ENCODE data around the gene EPSTI1. TPM values are rescaled to one million over a fixed set of nuclear protein-coding genes. Genes with fewer than 3 reads are reported as not detected.
"Not testable (repeated sequence)": the region's sequence is repeated elsewhere in the genome, so short reads cannot be mapped to it uniquely, and the experiment has no call there.

EPSTI1 gene
- total RNA-seq, 2 experiments from 2014 or later, result 120 to 121 TPM

DNA sequence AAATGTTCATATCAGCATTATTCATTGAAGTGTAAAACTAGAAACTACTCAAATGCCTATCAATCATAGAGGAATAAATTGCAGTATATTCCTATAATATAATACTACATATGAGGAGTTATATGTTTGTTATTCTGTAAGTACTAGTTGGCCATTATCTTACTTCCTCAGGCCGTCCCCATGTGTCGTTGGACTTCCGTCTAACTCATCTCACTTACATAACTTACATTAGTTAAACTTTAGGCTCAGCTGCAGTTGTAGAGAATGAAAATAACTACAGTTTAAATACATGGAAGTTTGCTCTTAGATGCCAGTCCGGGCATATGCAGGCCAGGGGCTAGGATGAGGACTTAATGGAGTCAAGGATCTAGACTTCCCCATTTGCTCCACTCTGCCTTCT lies 8.6 kb upstream of the EPSTI1 start:
- Mint-ChIP-seq H3K9me3 (peaks cover 12% of the 10 kb centered on the region), H3K27me3 (no peaks in the 10 kb centered on the region), H3K27ac (no peak overlapping the region), H3K4me1 (peaks cover 29% of the 10 kb centered on the region), H3K36me3 (ENCODE audit: low read depth) (no peaks in the 10 kb centered on the region), H3K4me3 (no peak overlapping the region)
- no peak for DNase-seq
- ChIA-PET CTCF (interaction anchor here (1.0 kb wide), 1 partner anchor 11 kb away, joined by 3 read pairs; no protein-coding TSS in a partner anchor), POLR2A (no interaction called here)

DNA sequence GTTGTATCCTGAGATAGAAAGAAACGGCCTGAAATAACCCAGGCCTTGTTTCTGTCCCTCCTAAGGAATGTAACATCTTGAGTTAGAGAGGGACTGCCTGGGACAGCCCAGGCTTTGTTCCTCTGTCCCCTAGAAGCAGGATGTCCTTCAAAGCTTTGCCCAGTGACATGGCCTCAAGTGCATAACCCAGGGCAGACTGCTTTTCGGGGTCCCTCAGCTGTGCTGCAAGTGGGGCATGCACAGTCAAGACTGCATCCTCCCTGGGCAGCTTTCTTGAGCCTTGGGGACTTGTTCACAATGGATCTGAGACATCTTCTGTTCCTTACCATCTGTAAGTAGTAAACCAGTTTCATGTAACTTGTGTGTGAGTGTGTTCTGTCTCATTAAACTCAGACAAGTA lies 7.5 kb upstream of the EPSTI1 start:
- CTCF ChIA-PET, result interaction anchor here (0.9 to 1.0 kb wide), 2 partner anchors 9 to 16 kb away, joined by 3 to 6 read pairs; no protein-coding TSS in a partner anchor

DNA sequence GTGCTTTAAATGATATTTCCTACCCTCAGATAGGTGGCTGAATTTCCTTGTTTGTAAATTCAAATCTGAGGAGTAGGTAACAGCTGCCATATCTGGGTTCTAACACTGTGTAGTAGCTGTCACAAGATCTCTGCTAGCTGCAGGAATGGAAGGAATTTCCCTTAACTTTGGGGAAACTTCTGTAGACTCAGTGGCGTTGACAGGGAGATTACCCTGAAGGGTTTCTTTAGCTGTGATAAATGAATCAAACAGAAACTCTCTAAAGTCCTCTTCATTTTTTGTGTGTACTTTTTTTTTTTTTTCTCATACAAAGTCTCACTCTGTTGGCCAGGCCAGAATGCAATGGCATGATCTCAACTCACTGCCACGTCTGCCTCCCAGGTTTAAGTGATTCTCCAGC lies 5.3 kb upstream of the EPSTI1 start:
- Mint-ChIP-seq H3K27ac (no peak overlapping the region), H3K4me3 (no peak overlapping the region)
- POLR2A ChIA-PET, result interaction anchor here (0.5 kb wide), 1 partner anchor 9 kb away, joined by 7 read pairs; no protein-coding TSS in a partner anchor

More for the DNA sequence above, 7.5 kb upstream of the EPSTI1 start:
- peaks cover 12% of the 10 kb centered on the region for H3K9me3 Mint-ChIP-seq
- POLR2A ChIA-PET, result no interaction called here
- H3K4me3 Mint-ChIP-seq, result no peak overlapping the region
- H3K27ac Mint-ChIP-seq, result no peak overlapping the region
- no peak for DNase-seq
- peaks cover 36% of the 10 kb centered on the region for H3K4me1 Mint-ChIP-seq
- H3K27me3 Mint-ChIP-seq, result no peaks in the 10 kb centered on the region
- H3K36me3 Mint-ChIP-seq (ENCODE audit: low read depth), result peaks cover 4% of the 10 kb centered on the region

DNA sequence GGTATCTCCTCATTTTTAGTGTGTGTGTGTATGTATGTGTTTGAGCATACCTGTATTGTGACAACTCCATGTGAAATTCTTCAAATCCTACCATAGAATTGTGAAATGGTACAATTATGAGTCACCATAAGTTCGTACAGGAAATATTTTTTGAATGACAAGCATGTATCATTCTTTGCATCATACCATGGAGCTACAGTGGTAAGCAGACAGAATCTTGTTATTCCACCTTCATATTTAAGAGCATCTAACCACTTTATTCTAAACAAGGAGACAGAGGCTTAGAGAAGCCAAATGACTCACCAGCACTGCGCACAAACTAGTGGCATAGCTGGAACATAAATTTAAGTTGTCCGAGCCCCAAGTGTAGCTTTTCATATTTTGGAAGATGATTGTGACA lies 4.5 kb upstream of the EPSTI1 start:
- H3K27ac Mint-ChIP-seq, result no peak overlapping the region
- POLR2A ChIA-PET, result interaction anchor here (0.5 to 0.6 kb wide), 2 partner anchors 9 to 926 kb away, joined by 3 to 7 read pairs; no protein-coding TSS in a partner anchor
- no peaks in the 10 kb centered on the region for H3K27me3 Mint-ChIP-seq
- H3K9me3 Mint-ChIP-seq, result peaks cover 1% of the 10 kb centered on the region
- CTCF ChIA-PET, result interaction anchor here (2.1 kb wide), 1 partner anchor 28 kb away, joined by 6 read pairs; the partner anchor contains the start of gene DNAJC15
- no peak overlapping the region for H3K4me3 Mint-ChIP-seq
- DNase-seq, result no peak
- H3K4me1 Mint-ChIP-seq, result peaks cover 52% of the 10 kb centered on the region
- H3K36me3 Mint-ChIP-seq (ENCODE audit: low read depth), result peaks cover 17% of the 10 kb centered on the region

More for the DNA sequence above, 5.3 kb upstream of the EPSTI1 start:
- peaks cover 4% of the 10 kb centered on the region for H3K9me3 Mint-ChIP-seq
- DNase-seq, result no peak
- H3K27me3 Mint-ChIP-seq, result no peaks in the 10 kb centered on the region
- peaks cover 13% of the 10 kb centered on the region for H3K36me3 Mint-ChIP-seq (ENCODE audit: low read depth)
- H3K4me1 Mint-ChIP-seq, result peaks cover 52% of the 10 kb centered on the region
- CTCF ChIA-PET, result interaction anchor here (0.6 to 2.1 kb wide), 5 partner anchors 10 to 100 kb away, joined by 3 to 6 read pairs (median 3); partner anchors contain the start of gene DNAJC15

DNA sequence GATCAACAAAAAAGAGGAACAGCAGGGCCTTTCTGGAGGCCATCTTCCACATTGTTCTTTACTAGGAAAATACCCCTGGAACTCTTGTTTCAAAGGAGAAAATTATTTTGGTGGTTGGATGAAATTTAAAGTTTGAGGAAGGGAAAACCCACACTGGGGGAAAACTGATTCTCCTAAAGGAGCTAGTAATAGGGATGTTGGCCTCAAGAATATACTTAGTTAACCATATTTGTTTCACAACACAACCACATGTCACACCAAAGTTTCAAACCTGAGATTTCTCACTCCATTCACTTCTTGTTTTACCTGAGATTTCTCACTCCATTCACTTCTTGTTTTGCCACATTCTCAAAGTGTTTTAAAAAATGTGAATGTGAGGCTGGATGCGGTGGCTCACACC lies 2.8 kb upstream of the EPSTI1 start:
- DNase-seq, result no peak
- Mint-ChIP-seq H3K27me3 (no peaks in the 10 kb centered on the region), H3K27ac (no peak overlapping the region), H3K4me1 (peaks cover 56% of the 10 kb centered on the region), H3K9me3 (no peaks in the 10 kb centered on the region), H3K4me3 (no peak overlapping the region), H3K36me3 (ENCODE audit: low read depth) (peaks cover 33% of the 10 kb centered on the region)
- ChIA-PET POLR2A (no interaction called here), CTCF (interaction anchor here (0.8 to 0.9 kb wide), 2 partner anchors 17 to 29 kb away, joined by 3 read pairs; no protein-coding TSS in a partner anchor)

DNA sequence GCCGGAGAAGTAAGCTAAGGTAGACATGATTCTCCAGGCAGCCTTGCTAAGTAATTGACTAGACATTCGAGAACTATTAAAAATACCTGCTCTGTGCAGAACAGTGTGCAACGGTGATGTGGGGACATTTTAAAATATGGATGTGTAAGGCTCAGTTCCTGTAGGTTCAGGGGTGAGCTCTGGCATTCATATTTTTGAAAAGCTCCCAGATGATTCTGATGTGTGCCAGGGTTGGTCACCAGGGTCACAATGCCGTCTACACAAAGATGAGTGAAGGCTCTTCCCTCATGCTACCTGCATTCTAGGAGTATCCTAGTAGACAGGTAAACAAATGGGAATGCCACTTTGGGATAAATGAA lies 702 bp upstream of the EPSTI1 start:
- Mint-ChIP-seq H3K4me1 (peaks cover 63% of the 10 kb centered on the region), H3K27ac (peak overlapping the region; percentile 100), H3K36me3 (ENCODE audit: low read depth) (peaks cover 39% of the 10 kb centered on the region), H3K27me3 (no peaks in the 10 kb centered on the region), H3K4me3 (peak overlapping the region; percentile 83), H3K9me3 (no peaks in the 10 kb centered on the region)
- peak; percentile 35 for DNase-seq
- ChIA-PET POLR2A (interaction anchor here (0.7 to 1.9 kb wide), 4 partner anchors 31 to 1706 kb away, joined by 3 to 8 read pairs (median 3); partner anchors contain the start of gene DNAJC15), CTCF (interaction anchor here (1.3 to 6.0 kb wide), 5 partner anchors 20 to 70 kb away, joined by 3 to 39 read pairs (median 6); partner anchors contain the start of gene DNAJC15)

DNA sequence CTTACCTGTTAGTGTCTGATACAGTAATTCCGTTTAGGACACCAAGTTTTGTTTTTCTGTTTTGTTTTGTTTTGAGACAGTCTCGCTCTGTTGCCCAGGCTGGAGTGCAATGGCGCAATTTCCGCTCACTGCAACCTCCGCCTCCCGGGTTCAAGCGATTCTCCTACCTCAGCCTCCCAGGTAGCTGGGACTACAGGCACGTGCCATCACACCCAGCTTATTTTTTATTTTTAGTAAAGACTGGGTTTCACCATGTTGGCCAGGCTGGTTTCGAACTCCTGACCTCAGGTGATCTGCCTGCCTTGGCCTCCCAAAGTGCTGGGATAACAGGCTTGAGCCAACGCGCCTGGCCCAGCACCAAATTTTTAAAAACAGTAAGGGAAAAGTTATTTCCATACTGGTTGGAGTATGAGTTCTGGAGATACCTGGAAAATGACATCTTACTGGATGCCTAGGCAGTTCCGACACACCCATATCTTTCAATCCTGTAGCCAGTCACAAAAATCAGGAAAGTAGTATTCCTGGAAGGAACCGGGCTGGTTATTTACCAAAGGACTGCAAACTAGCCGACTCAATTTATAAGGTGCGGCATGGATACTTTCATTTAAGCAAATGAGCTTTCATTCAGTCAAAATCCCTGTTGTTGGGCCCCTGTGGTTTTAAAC lies 676 bp downstream of the EPSTI1 start:
- POLR2A ChIA-PET, result interaction anchor here (0.6 to 1.9 kb wide), 4 partner anchors 27 to 1584 kb away, joined by 3 to 8 read pairs (median 3); partner anchors contain the start of gene DNAJC15
- not testable (repeated sequence) for H3K9me3 Mint-ChIP-seq, H3K27me3 Mint-ChIP-seq, DNase-seq
- H3K36me3 Mint-ChIP-seq (ENCODE audit: low read depth), result peaks cover 50% of the 10 kb centered on the region
- H3K27ac Mint-ChIP-seq, result peak overlapping the region; percentile 100
- H3K4me1 Mint-ChIP-seq, result peaks cover 60% of the 10 kb centered on the region
- H3K4me3 Mint-ChIP-seq, result peak overlapping the region; percentile 83
- CTCF ChIA-PET, result interaction anchor here (0.6 to 6.0 kb wide), 7 partner anchors 12 to 68 kb away, joined by 3 to 39 read pairs (median 4); partner anchors contain the start of gene DNAJC15

DNA sequence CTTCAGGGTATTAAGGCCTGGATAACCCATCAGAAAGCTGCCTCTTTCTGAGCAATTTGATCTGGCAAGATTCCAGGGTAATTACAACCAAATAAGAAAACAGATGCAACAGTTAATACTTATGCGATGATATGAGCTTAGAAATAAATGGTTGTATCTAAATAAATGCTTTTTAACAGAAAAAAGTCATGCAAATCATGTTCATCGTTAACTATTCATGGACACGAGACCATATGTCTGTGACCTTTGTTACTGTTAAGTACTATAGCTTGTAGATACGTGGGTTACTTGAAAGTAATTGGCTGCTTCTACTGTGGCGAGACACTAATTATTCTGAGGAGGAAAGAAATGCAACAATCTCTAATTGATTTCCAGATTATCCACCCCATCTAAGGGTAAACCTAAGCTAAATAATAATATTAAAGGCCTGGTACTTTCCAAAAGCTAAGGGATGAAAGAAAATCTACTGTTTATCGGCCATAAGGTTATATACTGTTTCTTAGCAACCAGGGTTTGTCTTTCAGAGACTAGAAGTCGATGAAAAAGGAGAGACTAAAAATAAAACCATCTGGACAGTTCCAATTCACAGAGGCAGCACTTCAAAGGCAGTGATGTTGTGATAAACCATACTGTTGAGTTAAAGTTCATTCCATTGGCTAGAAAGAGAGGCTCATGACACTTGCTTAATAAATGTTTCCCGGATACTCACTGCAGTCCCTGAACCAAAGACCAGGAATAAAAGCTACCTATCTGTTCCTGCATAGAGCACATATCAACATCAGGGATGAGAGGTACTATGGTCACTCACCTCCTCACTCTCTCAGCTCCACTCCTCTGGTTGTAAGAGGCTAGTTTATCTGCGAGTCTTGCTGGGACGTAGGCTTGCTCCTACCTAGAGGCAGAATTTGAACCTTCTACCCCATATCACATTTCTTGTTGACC lies 1.5 kb downstream of the EPSTI1 start:
- DNase-seq, result no peak
- no peaks in the 10 kb centered on the region for H3K27me3 Mint-ChIP-seq
- POLR2A ChIA-PET, result interaction anchor here (0.6 kb wide), 1 partner anchor 1585 kb away, joined by 3 read pairs; no protein-coding TSS in a partner anchor
- H3K4me3 Mint-ChIP-seq, result peak overlapping the region; percentile 83
- H3K4me1 Mint-ChIP-seq, result peaks cover 57% of the 10 kb centered on the region
- no peaks in the 10 kb centered on the region for H3K9me3 Mint-ChIP-seq
- CTCF ChIA-PET, result interaction anchor here (0.6 to 6.0 kb wide), 8 partner anchors 18 to 104 kb away, joined by 3 to 39 read pairs (median 4); no protein-coding TSS in a partner anchor
- peaks cover 55% of the 10 kb centered on the region for H3K36me3 Mint-ChIP-seq (ENCODE audit: low read depth)
- peak overlapping the region; percentile 100 for H3K27ac Mint-ChIP-seq

DNA sequence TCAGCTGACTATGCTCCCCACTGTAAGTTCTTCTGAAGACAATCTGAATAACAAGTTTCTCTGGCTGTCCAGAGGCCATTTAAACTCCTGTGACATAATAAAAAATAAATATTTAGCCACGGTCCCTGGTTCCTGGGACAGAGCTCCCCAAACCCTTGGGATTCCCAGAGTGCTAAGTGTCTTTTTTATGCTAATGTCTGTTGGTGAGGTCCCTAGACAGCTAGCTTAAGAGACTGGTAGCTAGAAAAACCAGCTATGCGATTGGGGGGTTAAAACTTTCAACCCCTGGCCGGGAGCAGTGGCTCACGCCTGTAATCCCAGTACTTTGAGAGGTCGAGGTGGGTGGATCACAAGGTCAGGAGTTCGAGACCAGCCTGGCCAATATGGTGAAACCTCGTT lies 5.9 kb downstream of the EPSTI1 start:
- Mint-ChIP-seq H3K27me3 (no peaks in the 10 kb centered on the region), H3K4me1 (peaks cover 66% of the 10 kb centered on the region), H3K4me3 (no peak overlapping the region), H3K9me3 (peaks cover 8% of the 10 kb centered on the region), H3K27ac (no peak overlapping the region), H3K36me3 (ENCODE audit: low read depth) (peaks cover 71% of the 10 kb centered on the region)
- CTCF ChIA-PET, result interaction anchor here (1.2 to 2.1 kb wide), 2 partner anchors 8 to 37 kb away, joined by 4 to 7 read pairs; partner anchors contain the start of gene DNAJC15
- POLR2A ChIA-PET, result no interaction called here
- no peak for DNase-seq

DNA sequence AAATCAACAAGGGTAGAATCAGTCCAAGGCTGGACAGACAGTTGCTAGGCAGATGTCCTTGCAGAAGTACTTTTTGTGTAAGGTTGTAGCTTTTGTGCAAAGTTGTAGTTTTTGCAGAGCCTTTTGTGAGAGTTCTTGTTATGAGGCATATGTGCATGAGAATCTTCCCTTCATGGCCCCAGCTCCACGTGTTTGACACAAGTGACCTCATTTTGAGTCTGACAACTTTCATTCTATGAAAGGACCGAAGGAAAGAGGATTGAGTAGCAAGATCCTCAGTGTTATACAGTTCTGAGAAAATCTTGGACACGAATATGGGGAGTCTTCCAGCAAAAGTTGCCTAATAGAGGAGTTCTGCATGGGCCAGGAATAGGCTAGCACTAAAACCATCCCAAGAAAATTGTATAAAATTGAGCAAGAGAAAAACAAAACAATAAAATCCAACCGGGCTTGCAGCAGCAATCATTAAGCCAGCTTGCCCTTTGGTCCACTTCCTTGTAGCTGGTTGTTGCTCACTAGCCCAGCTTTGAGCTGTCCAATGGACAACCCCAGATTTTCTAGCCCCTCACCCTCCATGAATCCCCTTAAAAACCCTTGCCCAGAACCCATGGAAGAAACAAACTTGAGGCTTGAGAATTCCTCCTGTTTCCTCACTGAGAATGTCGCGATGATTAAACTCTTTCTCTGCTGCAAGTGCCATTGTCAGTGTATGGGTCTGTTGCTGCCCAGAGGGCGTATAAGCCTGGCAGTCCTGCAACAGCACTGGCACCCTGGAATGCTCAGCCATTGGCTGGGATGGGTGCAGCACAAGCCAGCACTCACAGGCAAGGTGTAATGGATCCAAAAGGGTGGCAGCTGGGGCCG lies 6.5 kb downstream of the EPSTI1 start:
- Mint-ChIP-seq H3K27ac (no peak overlapping the region), H3K4me1 (peaks cover 67% of the 10 kb centered on the region), H3K9me3 (peaks cover 10% of the 10 kb centered on the region), H3K4me3 (no peak overlapping the region), H3K27me3 (no peaks in the 10 kb centered on the region), H3K36me3 (ENCODE audit: low read depth) (peaks cover 70% of the 10 kb centered on the region)
- DNase-seq, result no peak
- POLR2A ChIA-PET, result no interaction called here
- CTCF ChIA-PET, result interaction anchor here (1.2 kb wide), 1 partner anchor 37 kb away, joined by 4 read pairs; the partner anchor contains the start of gene DNAJC15

DNA sequence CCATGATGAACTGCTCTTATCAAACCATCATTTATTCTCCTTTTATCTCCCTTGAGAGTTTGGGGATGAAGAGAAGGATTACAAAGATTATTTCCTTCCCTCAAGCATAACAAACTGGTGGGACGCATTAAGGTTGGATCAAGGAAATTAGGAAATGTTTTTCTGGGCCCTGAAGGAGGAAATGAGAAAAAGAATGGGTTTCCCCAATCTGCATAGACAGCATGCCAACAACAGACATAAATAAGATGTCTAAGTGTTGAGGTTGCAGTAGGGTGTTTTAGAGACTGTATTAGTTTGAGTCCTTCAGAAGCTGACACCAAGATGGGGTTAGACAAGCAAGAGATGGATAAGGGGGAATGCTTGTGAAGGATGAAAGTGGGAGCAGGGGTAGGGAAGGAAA lies 7.3 kb downstream of the EPSTI1 start:
- ChIA-PET POLR2A (no interaction called here), CTCF (no interaction called here)
- H3K9me3 Mint-ChIP-seq, result peaks cover 14% of the 10 kb centered on the region
- no peak for DNase-seq
- no peaks in the 10 kb centered on the region for H3K27me3 Mint-ChIP-seq
- H3K4me3 Mint-ChIP-seq, result no peak overlapping the region
- H3K4me1 Mint-ChIP-seq, result peaks cover 65% of the 10 kb centered on the region
- H3K27ac Mint-ChIP-seq, result no peak overlapping the region
- H3K36me3 Mint-ChIP-seq (ENCODE audit: low read depth), result peaks cover 70% of the 10 kb centered on the region

Data from activated CD4-positive, alpha-beta T cell treated with anti-CD3 and anti-CD28 coated beads, Interleukin-2, amount 10 ng/mL, durations not matched to agents 7 days and 5 days (primary cell).